Panc1 (cell line): ENCODE measurements around the gene FIGN. TPM values are rescaled to one million over a fixed set of nuclear protein-coding genes. Genes with fewer than 3 reads are reported as not detected.
A peak's percentile ranks its signal among the peaks of the same experiment; 100 is the strongest.

Experiments
- ATAC-seq: fragments of 200-7000 bp; cut with Tn5 transposase; 2 replicates; pipeline ENCODE4 v1.9.1; 2020; ENCODE audit warnings: mild to moderate bottlenecking, moderate library complexity
- BruUV-seq: library from RNA; stranded (reverse); fragments of 400-500 nt; replicated peaks from 2 replicates; lab custom pipeline; 2021; lab: Mats Ljungman, UMichigan
- CTCF ChIA-PET: fragments of 300-600 bp; sonication (Branson Sonifier 250); formaldehyde crosslinking; loops from one replicate; lab custom pipeline; 2022; ENCODE audit warnings: antibody characterized with exemption; lab: Charles Lee
- POLR2A ChIA-PET: fragments of 300-600 bp; sonication (Branson Sonifier 250); formaldehyde crosslinking; loops from one replicate; lab custom pipeline; 2022; ENCODE audit warnings: antibody characterized with exemption; lab: Charles Lee
- DNase-seq: peaks from one replicate; pipeline ENCODE4 v3.0.0-alpha.2; 2010; ENCODE audit warnings: low read depth, low spot score
- H3K27ac ChIP-seq: 2 replicates; pipeline ENCODE4 v1.5.1; 2011; ENCODE audit warnings: mild to moderate bottlenecking, low read length, inconsistent platforms
- H3K27me3 ChIP-seq: fragments of 200-500 bp; sonication (Bioruptor generic); 2 replicates; pipeline ENCODE4 v1.6.0; 2014; ENCODE audit warnings: low read length, inconsistent platforms; ENCODE audit not compliant: control insufficient read depth, insufficient read depth
- H3K36me3 ChIP-seq: fragments of 200-500 bp; sonication (Bioruptor generic); 2 replicates; pipeline ENCODE4 v1.5.1; 2014; ENCODE audit warnings: inconsistent platforms, mild to moderate bottlenecking, low read length, moderate library complexity; ENCODE audit not compliant: control insufficient read depth, insufficient read depth
- H3K4me1 ChIP-seq: 2 replicates; pipeline ENCODE4 v1.5.1; 2011; ENCODE audit warnings: inconsistent platforms, mild to moderate bottlenecking, low read length, moderate library complexity; ENCODE audit not compliant: control insufficient read depth, insufficient read depth
- H3K4me3 ChIP-seq, 2 experiments: 2 replicates each; pipeline ENCODE4 v1.5.1; 2011 to 2012; ENCODE audit warnings: low read depth in 2 of 2, low read length in 2 of 2, mild to moderate bottlenecking in 2 of 2, inconsistent platforms in 1 of 2, moderate library complexity in 1 of 2
- H3K9me3 ChIP-seq: fragments of 200-500 bp; sonication (Bioruptor generic); 2 replicates; pipeline ENCODE4 v1.5.1; 2014; ENCODE audit warnings: low read depth, mild to moderate bottlenecking, inconsistent platforms, low read length, moderate library complexity; ENCODE audit not compliant: control insufficient read depth, insufficient read depth
- CTCF ChIP-seq: fragments of 450-650 bp; IDR thresholded peaks from 2 replicates; pipeline ENCODE4 v1.5.1; 2017; ENCODE audit warnings: mild to moderate bottlenecking
- POLR2AphosphoS5 ChIP-seq: IDR thresholded peaks from 2 replicates; pipeline ENCODE4 v1.6.1; 2012; ENCODE audit warnings: mild to moderate bottlenecking, low read depth, low read length, moderate library complexity
- SIN3A ChIP-seq: IDR thresholded peaks from 2 replicates; pipeline ENCODE4 v1.6.1; 2012; ENCODE audit warnings: low read depth, mild to moderate bottlenecking, low read length, moderate library complexity, borderline replicate concordance; ENCODE audit not compliant: insufficient read depth
- TCF7L2 ChIP-seq: IDR thresholded peaks from 2 replicates; pipeline ENCODE4 v1.6.1; 2011; ENCODE audit warnings: mild to moderate bottlenecking, low read depth, low read length, inconsistent platforms
- in situ Hi-C: cut with HindIII; loops from 2 replicates; pipeline ENCODE4 v1.10.0; 2016; ENCODE audit warnings: low sequenced_read_pairs, low pct_unique_long_range_greater_than_20kb
- intact Hi-C: fragments of 100-400 bp; cut with micrococcal nuclease; formaldehyde crosslinking; loops from one replicate; pipeline ENCODE4 v1.10.0; 2022; ENCODE audit not compliant: unreplicated experiment
- total RNA-seq: library from RNA; stranded (reverse); gene quantifications from one replicate; pipeline ENCODE4 v1.2.1, GENCODE V29; 2021; ENCODE audit not compliant: unreplicated experiment
- TF ChIP-seq, protein P1 (sequence below), 2 experiments: IDR thresholded peaks; 2 replicates each; pipeline ENCODE4 v1.6.1; 2011 to 2012; ENCODE audit warnings: low read depth in 2 of 2, control low read depth in 1 of 2, low read length in 1 of 2, mild to moderate bottlenecking in 1 of 2, moderate library complexity in 1 of 2; ENCODE audit not compliant: insufficient read depth in 1 of 2

Gene FIGN
- total RNA-seq, 1 experiment from 2014 or later = 19.5 TPM

DNA sequence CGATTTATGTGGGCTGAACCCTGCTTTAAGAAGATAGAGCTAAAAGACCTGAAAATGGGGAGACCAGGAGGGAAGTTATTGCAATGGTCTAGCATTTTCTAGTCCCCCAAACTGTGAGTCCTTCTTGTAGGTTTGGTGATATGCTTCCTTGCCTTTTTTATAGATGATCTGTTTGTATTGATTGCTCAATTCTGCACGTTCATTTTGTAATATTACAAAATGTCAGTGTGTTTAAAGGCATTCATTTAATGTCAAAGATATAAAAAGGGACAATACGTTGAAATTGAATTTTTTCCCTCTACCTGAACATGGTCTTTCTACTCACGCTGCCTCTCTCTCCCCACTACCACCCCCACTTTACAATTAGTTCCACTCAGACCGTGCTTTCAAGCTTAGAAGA, 5.6 kb upstream of the FIGN start:
- Histone ChIP-seq H3K4me1 (peaks cover 10% of the 10 kb centered on the region), H3K36me3 (no peaks in the 10 kb centered on the region), H3K27me3 (no peaks in the 10 kb centered on the region), H3K4me3 (no peak overlapping the region), H3K9me3 (no peaks in the 10 kb centered on the region), H3K27ac (peak overlapping the region; percentile 34; the same call in 1 of the 2 replicates)
- ChIA-PET CTCF (no interaction called here), POLR2A (no interaction called here)
- in situ Hi-C loops = no loop called here
- BruUV-seq = no TSS peak
- no peak for ATAC-seq
- intact Hi-C loops = no loop called here
- no peak for DNase-seq
- TF ChIP-seq CTCF (no peak), POLR2AphosphoS5 (no peak), SIN3A (no peak), TCF7L2 (no peak)
- TF ChIP-seq, protein P1, sequence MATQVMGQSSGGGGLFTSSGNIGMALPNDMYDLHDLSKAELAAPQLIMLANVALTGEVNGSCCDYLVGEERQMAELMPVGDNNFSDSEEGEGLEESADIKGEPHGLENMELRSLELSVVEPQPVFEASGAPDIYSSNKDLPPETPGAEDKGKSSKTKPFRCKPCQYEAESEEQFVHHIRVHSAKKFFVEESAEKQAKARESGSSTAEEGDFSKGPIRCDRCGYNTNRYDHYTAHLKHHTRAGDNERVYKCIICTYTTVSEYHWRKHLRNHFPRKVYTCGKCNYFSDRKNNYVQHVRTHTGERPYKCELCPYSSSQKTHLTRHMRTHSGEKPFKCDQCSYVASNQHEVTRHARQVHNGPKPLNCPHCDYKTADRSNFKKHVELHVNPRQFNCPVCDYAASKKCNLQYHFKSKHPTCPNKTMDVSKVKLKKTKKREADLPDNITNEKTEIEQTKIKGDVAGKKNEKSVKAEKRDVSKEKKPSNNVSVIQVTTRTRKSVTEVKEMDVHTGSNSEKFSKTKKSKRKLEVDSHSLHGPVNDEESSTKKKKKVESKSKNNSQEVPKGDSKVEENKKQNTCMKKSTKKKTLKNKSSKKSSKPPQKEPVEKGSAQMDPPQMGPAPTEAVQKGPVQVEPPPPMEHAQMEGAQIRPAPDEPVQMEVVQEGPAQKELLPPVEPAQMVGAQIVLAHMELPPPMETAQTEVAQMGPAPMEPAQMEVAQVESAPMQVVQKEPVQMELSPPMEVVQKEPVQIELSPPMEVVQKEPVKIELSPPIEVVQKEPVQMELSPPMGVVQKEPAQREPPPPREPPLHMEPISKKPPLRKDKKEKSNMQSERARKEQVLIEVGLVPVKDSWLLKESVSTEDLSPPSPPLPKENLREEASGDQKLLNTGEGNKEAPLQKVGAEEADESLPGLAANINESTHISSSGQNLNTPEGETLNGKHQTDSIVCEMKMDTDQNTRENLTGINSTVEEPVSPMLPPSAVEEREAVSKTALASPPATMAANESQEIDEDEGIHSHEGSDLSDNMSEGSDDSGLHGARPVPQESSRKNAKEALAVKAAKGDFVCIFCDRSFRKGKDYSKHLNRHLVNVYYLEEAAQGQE (IDR thresholded peaks at IDR 0.05; ENCODE audit: insufficient read depth in 1 of 2, low read depth in 2 of 2, low read length in 1 of 2) = no peak

- BruUV-seq = no TSS peak
- ATAC-seq (no peak), DNase-seq (no peak)
- Histone ChIP-seq H3K9me3 (no peaks in the 10 kb centered on the region), H3K4me1 (peaks cover 10% of the 10 kb centered on the region), H3K4me3 (no peak overlapping the region; a peak in 1 of 4 replicates), H3K27me3 (no peaks in the 10 kb centered on the region), H3K36me3 (no peaks in the 10 kb centered on the region), H3K27ac (peak overlapping the region; percentile 99)
- in situ Hi-C loops = no loop called here
- ChIA-PET POLR2A (interaction anchor here (1.0 kb wide), 1 partner anchor 389 kb away, joined by 14 read pairs; no protein-coding TSS in a partner anchor), CTCF (no interaction called here)
- intact Hi-C loops = loop anchor here (2.0 to 10.0 kb wide), 3 partner anchors 133 to 697 kb away; no protein-coding TSS in a partner anchor
- no peak for TF ChIP-seq POLR2AphosphoS5
- no peak for TF ChIP-seq SIN3A
- TF ChIP-seq TCF7L2 = no peak
- TF ChIP-seq, protein P1 (IDR thresholded peaks at IDR 0.05; ENCODE audit: insufficient read depth in 1 of 2, low read depth in 2 of 2, low read length in 1 of 2) = peak in 1 of 2 experiments; percentile 68; a peak in 1 of 4 replicates
Measured at GRCh38 chr2:163737563-163737962, 1.8 kb upstream of the FIGN start.
